GM23338 (cell line): Measurements from ENCODE around the gene CCNF.

Experiments used
- CREB1 ChIP-seq: fragments of 250-450 bp; sonication (Bioruptor Pico); IDR thresholded peaks from 2 replicates; pipeline ENCODE4 v1.5.0; 2020; ENCODE audit warnings: low read depth, mild to moderate bottlenecking, moderate library complexity
- CTCF ChIP-seq, 2 experiments: fragments of 200-600 bp in 1 of 2; sonication (generic) in 1 of 2; conservative IDR thresholded peaks; 2 replicates each; pipeline versions ENCODE4 v1.5.1 to v1.6.1; 2016 to 2017; ENCODE audit warnings: antibody characterized with exemption in 2 of 2, low read depth in 2 of 2, mild to moderate bottlenecking in 2 of 2, moderate library complexity in 1 of 2
- ETS1 ChIP-seq: IDR thresholded peaks from 2 replicates; pipeline ENCODE4 v1.6.1; 2016; ENCODE audit warnings: antibody characterized with exemption
- EZH2 ChIP-seq: fragments of 200-600 bp; sonication (generic); IDR thresholded peaks from one replicate; pipeline ENCODE4 v1.8.0; 2017; ENCODE audit warnings: antibody characterized with exemption, mild to moderate bottlenecking, low read depth; ENCODE audit not compliant: unreplicated experiment
- EZH2phosphoT487 ChIP-seq: fragments of 200-600 bp; sonication (generic); IDR thresholded peaks from one replicate; pipeline ENCODE4 v1.8.1; 2018; ENCODE audit warnings: antibody characterized with exemption; ENCODE audit not compliant: unreplicated experiment
- JUNB ChIP-seq: IDR thresholded peaks from one replicate; pipeline ENCODE4 v1.6.1; 2016; ENCODE audit warnings: antibody characterized with exemption; ENCODE audit not compliant: unreplicated experiment
- NANOG ChIP-seq: IDR thresholded peaks from 2 replicates; pipeline ENCODE4 v1.6.1; 2016; ENCODE audit warnings: antibody characterized with exemption, borderline replicate concordance
- POLR2AphosphoS5 ChIP-seq: IDR thresholded peaks from 2 replicates; pipeline ENCODE4 v1.6.1; 2016; ENCODE audit warnings: antibody characterized with exemption, low read depth
- REST ChIP-seq: IDR thresholded peaks from one replicate; pipeline ENCODE4 v1.6.1; 2018; ENCODE audit warnings: antibody characterized with exemption; ENCODE audit not compliant: unreplicated experiment
- STAT1 ChIP-seq: IDR thresholded peaks from one replicate; pipeline ENCODE4 v1.6.1; 2016; ENCODE audit warnings: antibody characterized with exemption; ENCODE audit not compliant: unreplicated experiment
- ZNF114 ChIP-seq: fragments of 250-450 bp; sonication (Bioruptor Pico); IDR thresholded peaks from 2 replicates; pipeline ENCODE4 v1.5.0; 2020; ENCODE audit warnings: mild to moderate bottlenecking, moderate library complexity
- ZNF331 ChIP-seq: fragments of 250-450 bp; sonication (Bioruptor Pico); IDR thresholded peaks from 2 replicates; pipeline ENCODE4 v1.5.0; 2020; ENCODE audit warnings: low read depth, mild to moderate bottlenecking, moderate library complexity
- ZNF462 ChIP-seq: fragments of 250-450 bp; sonication (Bioruptor Pico); IDR thresholded peaks from 2 replicates; pipeline ENCODE4 v1.5.0; 2020; ENCODE audit warnings: mild to moderate bottlenecking, moderate library complexity

GRCh38 chr16:2487903-2488531 lies 58.8 kb downstream of the CCNF start:
- no peak for TF ChIP-seq POLR2AphosphoS5
- TF ChIP-seq CTCF (conservative IDR thresholded peaks at IDR 0.05; ENCODE audit: low read depth in 2 of 2), result no peak
- TF ChIP-seq EZH2phosphoT487, result no peak
- TF ChIP-seq EZH2, result no peak
- no peak for TF ChIP-seq REST
- no peak for TF ChIP-seq CREB1 (CRISPR knock-in tag)
- no peak for TF ChIP-seq ZNF331
- no peak for TF ChIP-seq JUNB
- no peak for TF ChIP-seq ETS1
- no peak for TF ChIP-seq ZNF462 (CRISPR knock-in tag)
- no peak for TF ChIP-seq ZNF114 (CRISPR knock-in tag)
- TF ChIP-seq STAT1, result no peak
- no peak for TF ChIP-seq NANOG
